Glomerular endothelial cell (primary cell): ENCODE measurements around the gene FARP1. TPM values are rescaled to one million over a fixed set of nuclear protein-coding genes. Genes with fewer than 3 reads are reported as not detected.

ENCODE experiments used
- DNase-seq: peaks from one replicate; pipeline ENCODE4 v3.0.0-alpha.2; 2011; ENCODE audit warnings: low read depth, low spot score; ENCODE audit errors: extremely low read depth
- total RNA-seq: library from RNA; depleted of rRNA; stranded (reverse); fragments of >200 nt; gene quantifications from 2 replicates; pipeline ENCODE4 v1.2.3, GENCODE V29; 2015

Gene FARP1
- total RNA-seq, 1 donor from 2014 or later = 64.9 TPM

DNA sequence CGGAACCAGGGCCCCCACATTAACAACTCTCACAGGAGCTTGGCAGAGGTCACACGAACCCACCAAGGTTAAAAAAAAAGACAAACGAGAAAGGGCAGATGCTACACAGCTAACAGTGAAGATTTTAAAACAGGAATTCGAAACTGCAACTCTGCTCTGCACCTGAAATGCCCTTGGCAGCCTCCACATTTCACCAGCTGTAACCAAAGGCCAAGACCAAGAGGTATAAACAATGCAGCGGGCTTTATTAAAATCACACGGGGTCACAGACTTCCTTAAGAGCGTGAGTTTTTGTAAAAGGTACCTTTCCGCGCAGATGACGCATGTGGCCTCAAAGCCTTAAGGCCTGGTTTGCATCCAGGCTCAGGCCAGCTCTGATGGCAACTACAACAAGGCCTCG is 345.8 kb downstream of the FARP1 start:
- DNase-seq = no peak

DNA sequence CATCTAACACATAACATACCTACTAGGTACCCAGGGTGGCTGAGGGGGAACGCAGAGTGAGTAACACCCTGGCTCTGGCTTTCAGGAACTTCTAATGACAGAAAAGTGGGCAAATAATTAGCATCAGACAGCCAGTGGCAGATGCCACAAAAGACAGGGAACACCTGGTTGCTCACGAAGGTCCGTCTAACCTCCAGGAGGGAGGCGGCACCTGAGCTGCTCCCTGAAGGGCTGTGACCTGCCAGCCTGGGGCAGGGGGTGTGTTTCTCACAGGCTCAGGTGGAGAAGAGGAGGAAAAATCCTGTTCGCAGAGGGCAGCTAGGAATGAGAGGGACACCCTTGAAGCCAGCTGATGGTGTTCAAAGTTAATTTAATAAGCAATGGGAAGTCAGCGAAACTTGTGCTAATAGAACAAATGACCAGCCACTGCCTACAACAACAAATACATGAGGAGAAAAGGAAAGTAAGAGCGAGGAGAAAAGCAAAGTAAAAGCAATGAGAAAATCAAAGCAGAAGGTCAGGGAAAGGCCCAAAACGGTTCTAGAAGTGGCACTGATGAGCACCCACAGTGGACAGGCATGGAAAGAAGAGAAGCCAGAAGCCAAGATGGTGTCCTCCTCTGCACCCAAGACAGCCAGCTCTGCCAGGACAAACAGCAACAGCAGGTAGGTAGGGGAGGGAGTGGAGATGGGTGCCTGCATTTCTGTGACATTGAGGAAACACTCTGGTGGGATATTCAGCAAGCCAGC is 346.7 kb downstream of the FARP1 start:
- no peak for DNase-seq

DNA sequence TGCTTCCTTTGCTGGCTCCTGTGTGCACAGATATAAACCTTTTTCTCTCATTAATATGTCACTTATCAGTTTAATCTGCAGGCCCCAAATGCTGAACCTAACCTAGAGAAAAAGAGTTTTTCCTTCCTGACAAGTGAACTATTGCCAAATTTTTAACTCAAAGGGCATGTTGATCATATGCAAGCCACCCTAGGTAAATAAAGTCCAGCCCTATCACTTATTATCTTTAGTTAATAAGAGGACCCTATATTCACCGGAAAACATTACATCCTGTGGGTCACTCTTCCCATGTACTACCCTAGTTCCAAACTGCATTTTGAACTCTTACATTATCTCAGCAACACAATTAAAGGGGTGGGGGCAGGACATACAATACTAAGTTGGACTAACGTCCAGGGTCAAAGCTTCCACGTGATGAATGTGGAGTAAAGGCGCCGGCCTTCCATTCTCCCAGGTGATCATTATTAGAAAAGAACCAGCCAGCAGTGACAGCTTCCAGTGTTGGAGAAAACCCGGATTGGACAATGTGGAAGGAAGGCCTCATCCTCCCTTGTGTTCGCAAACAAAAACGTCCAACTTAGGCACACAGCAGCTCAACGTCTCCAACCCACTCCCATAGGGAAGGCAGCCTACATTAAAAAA is 347.4 kb downstream of the FARP1 start:
- no peak for DNase-seq

DNA sequence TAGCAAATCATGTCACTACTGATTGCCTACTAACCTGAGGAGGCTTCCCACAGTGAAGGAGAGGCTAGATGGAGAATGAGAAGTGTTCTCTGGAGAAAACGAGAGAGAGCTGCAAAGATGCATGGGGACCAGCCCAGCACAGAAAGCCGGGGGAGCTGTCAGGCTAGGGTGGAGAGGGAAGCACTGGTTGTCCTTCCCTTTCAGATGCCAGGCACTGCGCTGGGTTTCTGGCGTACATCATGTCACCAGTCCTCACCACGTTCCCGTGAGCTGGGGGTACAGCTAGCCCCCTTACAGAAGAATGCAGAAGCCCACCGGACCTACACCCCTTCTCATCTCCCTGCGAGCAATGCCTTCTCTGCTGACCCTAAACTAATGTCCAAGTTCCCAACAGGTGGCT is 348.0 kb downstream of the FARP1 start:
- no peak for DNase-seq

DNA sequence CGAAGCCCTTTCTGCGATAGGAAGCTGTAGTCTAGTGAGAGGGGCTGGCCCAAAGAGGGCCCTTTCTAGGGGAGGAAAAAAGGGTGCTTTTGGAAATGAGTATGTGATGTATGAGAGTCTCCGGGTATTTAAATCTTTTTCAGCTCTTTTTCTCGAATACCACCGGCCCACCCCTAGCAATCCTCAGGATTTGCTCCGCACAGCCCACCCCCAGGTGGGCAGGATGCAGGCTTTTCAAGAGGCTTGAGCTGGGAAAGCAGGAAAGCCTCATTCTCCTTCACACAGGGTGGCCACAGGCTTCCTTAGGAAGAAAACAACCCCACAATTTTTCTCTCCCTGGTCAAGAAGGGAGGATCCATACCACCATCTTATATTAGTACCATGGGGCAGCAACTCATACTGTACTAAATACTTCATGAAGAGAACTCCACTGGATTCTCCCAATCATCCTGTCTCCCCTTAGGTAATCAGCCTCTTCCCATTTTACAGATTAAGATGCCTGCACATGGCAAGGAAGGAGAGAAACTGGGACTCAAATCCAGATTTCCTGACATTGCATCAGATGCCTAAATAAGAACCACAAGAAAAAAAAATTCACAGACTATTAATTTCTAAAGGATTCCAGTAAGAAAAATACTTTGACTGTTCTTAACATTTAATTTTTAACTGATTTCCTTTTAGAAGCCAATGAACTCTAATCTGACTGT is 349.6 kb downstream of the FARP1 start:
- DNase-seq = no peak

DNA sequence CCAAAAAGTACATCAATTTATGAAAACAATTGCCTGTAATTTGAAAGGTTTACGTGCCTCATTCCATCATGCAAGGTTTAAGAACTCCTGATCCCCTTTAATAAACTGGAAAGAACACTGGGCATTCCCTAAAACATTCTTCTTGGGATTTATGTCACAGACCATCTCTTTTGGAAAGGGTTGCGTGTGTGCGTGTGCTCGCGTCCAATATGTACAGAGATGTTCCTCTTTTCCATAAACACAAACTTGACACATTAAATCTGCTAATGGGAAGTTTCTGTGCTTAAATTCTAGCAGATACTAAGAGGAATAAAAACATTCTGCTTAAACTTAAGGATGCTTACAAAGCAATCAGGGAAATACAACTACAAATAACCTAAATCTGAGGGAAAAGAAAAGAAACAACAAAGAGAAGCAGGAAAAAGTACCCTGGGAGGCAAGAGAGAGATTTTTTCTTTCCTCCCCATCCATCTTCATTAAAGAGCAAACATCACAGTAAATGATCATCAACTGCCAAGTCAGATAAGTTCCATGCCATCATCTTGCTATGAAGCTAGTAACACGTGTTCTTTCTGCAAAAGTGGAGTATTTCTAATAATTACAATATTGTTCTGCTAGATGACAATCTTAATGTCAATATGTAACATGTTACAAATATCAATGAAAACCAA is 350.3 kb downstream of the FARP1 start:
- DNase-seq = no peak

DNA sequence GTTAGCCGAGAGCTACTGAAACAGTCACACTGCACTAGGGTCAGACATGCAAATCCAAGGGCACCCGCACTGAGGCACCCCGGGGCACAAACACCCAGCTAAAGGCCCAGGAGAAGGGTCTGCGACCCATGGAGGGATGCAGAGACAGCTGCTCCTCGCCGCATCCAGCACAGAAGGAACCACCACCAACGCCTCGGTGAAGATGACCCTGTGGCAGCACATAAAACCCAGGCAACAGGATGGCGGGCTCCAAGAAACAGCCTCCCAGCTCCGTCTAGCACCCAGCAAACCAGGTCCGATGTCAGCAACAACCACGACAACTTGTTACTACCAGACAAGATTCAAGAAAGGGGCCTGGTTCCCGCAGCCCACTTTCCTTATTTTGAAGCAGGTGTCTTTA is 351.9 kb downstream of the FARP1 start:
- no peak for DNase-seq

DNA sequence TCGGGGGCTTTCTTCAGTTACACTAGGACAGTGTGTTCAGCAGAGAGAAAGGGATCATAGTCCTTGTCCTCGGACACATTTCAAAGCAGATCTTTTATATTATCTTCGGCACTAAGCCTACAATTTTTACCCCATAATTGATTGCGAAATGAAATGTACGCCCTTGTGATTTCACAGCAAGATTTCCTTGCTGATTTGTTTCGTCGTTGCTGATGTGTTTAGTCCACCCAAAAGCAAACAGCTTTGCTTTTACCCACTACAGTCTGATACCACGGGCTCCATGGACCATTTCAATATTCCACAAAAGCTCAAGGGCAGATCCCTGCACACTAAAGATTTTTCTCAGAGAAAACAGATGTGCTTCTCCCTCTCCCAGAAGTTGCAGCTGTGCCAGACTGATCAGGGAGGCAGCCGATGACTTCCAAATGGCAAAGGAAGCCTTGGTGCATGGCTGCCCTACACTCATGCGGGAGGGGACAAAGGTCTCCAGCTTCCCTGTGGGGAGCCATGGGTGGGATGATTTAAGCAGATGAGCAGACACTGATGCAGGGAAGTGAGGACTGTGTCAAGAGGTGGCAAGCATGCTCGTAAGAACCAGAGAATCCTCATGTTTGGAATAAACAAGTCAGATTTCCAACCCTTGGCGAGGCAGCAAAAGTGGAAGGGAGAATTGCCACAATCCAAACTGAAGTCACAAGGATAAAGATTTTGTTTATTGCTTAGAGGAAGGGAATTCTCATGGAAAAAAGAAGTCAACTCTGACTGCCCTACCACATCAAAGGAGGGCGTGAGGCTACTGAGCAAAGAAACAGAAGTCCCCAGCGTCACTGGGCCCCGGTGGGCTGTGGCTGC is 353.0 kb downstream of the FARP1 start:
- DNase-seq = no peak

DNA sequence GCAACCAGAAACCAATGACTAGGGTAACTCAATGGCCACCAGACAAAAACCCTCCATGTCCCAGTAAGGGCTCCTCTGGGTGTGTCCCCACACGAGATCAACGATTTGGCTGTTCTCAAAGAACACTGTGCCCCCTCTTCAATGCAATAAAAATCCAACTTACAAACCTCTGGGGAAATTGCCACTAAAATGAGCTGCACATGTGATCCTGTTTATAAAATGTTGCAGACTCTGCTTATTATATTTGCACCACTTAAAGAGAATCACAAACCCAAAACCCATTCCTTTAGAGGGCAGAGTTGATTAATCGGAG is 353.5 kb downstream of the FARP1 start:
- DNase-seq = no peak

DNA sequence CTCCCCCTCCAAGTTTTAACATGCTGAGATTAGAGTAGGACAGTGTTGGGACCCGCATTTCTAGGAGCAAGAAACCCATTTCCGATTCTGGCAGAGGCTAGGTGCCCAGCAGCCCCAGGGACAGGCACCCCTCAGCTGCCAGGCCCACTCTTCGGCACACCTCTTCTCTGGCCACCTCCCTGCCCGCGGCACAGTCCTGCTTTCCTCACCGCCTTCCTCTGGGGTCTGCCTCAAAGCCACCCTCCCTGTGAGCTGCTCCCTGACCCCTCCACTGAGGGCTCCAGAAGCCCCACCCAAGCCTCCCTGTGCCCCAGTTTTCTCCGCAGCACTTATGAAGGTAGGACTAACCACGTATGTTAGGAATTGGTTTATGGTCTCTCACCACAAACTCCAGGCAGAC is 354.1 kb downstream of the FARP1 start:
- DNase-seq = no peak

DNA sequence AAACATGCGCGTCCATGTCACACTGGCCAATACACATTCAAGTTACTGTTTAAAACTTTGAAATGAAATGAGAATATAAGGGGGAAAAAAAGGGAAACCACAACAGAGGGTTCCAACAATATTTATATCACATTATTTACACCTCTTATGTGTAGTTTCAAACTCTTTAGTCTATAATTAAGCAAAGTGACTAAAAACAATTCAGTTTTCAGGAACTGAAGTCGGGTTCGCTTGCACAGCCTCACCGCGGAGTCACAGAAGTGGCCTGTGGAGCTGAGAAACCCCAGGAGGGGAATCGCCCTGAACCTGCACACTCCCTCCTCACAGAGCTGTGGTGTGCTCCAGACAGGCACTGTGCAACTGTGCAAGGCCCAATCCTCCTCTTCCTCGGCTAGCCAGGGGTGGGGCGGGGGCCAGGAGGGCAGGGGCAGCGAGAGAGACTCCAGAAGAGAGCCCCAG is 358.1 kb downstream of the FARP1 start:
- DNase-seq = no peak

DNA sequence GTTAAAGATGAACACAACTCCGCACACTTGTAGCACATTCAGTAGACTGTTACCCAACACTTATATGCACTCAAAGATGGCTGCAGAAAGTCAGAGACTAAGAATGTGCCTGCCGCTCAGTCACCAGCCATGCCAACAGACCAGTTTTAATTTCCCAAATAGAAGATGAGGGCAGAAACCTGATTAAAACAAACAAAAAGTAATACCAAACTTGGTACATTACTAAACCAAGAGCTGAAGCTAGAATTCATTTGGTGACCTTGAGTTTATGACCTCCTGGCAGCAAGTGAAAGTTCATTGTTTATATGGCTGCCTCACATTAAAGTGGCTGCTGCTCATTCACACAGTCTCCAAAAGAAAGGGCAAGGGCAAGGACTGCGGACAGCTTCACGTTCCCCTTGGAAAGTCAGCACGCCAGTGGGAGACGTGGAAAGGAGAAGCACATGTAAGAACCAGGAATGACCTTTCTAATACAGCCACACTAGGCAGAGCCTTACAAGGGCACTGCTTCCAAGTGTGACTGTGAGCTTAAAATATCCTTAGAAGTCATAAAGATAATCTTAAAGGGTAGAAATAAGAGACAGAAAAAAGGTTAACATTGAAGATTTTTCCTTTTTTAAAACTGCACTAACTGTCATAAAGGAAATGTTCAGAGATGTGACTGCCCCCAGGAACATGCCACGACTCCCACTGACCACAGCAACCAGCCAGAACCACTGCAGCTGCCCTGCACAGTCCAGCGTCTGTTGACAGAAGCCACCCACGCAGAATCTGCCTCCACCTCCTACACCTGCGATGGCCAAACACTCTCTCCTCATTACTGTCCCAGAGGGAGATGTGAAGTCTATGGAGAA is 360.5 kb downstream of the FARP1 start:
- DNase-seq = no peak

DNA sequence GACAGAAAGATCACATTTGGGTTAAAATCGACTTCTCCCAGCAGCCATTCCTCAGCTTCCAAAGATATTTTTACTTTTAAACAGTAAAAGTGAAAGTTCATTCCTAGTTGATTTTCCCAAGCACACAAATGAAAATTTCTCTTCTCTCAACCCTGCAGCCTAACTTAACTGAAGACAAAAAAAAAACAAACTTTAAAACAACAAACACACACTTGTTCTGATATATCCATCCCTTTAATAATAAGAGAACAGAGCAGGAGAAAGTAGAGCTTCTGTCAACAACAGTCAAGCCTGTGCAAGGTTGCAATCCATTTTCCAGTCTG is 361.1 kb downstream of the FARP1 start:
- no peak for DNase-seq

DNA sequence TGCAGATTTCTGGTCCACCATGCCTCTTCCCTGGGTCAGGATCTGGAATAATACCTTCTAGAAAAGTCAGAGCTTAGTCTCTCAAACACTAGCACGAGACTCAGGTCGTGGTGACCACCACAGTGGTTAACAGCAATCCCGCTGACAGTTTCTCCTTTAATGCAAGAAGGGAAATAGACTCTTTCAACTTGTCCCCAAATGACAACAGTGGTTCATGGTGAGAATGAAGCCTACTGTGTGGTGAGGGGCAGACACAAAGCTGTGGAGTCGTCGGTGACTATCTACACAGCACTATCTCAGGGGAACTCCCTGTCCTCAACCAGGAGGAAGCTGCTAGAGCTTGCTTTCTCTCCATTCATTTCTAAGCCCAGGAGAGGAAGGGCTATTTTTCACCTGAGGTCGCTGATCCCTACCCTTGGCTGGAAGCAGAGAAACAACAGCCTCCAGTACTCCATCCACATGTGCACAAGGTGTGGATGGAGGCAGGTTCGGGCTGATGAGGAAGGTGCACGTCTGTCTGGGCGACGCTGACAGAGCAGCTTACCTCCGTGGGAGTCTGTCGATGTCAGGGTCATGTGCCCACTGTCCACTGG is 361.6 kb downstream of the FARP1 start:
- no peak for DNase-seq

Other genes starting within 250 kb of the FARP1 start
- 82.2 and 89.6 TPM in 2 replicates for gene IPO5, start 189.4 kb upstream of the FARP1 start, total RNA-seq
- not detected in 2 replicates for gene RNF113B, start 34.2 kb downstream of the FARP1 start, total RNA-seq